NCI-H2171 (cell line): ENCODE results near the gene GPX3.

Experiments
- DNase-seq: peaks from one replicate; lab custom pipeline; 2025; lab: John Stamatoyannopoulos, UW

GPX3 gene

DNA sequence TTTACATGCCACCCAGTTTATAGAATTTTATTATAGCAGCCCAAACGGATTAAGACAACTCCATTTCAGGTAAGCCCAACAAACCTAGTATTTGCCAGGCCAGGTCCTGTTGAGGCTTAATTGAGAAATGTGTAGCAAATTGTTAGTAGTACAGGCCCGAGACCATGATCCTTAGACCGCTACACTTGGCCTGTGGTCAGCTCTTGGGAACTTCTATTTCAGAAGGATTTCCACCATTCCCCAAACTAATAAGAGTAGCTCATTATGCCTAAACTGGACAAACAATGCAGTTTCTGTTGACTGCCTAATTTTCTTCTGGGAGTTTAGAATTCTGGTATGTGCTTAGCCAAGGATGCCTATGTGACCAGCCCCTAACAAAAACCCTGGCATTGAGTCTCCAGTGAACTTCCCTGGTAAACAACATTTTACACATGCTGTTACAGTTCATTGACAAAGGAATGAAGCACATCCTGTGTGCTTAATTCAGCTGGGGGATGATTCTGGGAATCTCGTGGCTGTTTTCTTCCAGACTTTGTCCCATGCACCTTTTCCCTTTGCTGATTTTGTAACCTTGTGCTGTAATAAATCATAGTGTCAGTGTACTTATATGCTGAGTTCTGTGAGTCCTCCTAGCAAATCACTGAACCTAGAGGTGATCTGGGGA lies 5.6 kb upstream of the GPX3 start:
- no peak for DNase-seq

DNA sequence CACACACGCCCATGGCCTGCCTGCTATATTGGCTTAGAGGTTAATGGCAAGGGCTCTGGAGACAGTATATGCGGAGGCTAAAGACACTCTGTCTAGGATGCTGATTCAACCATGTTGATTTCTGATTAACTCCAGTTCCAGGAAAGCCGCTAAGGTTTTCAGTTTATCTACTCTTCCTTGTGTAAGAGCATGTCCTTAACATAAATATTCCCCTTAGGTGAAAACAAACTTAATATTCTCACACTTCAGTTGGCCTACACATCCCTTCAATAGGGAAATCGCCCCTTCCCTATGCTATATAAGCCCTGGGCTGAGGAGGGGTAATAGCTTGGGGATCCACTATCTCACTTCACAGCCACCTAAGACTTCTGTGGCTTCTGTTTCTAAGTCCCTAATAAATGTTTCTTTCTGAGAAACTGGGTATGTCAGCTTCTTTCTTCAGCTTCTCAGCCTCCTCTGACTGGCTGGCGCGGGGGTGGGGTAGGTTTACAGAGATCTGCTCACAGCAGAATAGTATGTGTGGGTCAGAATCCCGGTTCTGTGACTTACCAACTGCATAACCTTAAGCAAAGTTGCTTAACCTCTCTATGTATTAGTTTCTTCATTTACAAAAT lies 4.3 kb upstream of the GPX3 start:
- no peak for DNase-seq

DNA sequence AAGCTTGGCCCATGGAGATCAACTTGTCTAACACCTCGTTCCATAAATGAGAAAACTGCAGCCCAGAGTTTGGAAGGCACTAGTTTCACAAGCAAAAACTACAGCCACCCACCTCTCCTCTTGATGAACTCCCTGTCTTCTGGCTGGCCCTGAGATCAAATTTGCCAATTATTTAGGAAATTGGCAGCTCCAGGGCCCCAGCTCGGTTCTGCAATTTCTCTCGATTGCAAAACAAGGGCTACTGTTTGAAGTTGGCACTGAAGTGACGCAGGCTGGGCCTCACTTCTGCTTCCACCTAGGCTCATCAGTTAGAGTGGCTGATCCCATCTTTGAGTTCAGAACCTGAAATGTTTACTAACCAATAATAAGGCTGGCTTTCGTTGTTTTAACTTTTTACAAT lies 3.7 kb upstream of the GPX3 start:
- DNase-seq, result no peak

DNA sequence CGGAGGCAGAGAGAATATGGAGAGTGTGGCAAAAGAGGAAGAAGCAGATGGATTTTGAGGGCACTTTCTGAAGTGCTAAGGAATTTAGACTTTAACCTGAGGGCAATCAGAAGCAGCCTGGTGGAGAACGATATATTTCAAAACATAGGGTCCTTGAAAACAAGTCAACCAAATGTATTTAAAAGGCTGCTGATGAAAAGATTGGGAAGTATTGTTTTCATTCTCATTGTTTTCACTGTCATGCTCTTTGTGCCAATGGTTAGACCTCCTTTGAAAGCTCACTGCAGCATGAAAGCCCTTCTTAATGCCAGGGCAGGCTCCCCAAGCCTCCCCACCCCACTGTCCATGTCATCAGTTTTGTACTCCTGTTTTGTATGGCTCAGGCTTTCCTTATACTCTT lies 2.5 kb upstream of the GPX3 start:
- DNase-seq, result no peak

DNA sequence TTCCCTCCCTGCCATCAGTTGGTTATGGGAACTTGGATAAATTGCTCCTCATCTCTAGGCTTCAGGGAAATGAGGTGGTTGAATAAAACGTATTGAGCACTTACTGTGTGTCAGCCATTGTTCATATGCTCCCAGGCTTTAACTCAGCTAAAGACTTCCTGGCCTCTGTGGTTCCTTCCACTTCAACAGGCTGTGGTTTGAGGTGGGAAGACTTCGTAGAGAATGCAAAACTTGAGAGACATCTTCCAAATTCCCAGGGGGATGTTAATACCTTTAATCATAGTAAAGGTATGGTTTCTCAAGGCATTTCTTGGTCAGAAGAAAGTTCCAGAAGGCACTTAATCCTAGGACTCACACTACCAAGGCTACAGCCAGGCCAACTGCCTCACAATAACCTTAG lies 1.5 kb upstream of the GPX3 start:
- no peak for DNase-seq

DNA sequence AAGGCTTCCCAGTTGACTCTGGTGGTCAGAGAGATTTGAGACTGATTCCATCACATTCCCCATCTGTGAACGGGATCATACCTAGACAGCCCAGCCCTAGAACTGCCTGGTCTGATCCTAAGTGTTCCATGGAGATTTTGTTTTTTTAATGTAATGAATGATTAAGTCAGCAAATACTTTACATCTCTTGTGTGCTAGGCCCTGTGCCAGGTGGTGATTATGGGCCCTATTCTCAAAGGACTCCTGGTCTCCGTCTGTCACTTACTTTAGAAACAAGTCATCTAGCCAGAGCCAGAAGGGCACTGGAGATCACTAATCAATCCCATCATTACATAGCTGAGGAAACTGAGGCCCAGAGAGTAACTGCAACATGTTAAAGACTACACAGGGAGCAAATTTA lies 1.1 kb upstream of the GPX3 start:
- DNase-seq, result no peak

DNA sequence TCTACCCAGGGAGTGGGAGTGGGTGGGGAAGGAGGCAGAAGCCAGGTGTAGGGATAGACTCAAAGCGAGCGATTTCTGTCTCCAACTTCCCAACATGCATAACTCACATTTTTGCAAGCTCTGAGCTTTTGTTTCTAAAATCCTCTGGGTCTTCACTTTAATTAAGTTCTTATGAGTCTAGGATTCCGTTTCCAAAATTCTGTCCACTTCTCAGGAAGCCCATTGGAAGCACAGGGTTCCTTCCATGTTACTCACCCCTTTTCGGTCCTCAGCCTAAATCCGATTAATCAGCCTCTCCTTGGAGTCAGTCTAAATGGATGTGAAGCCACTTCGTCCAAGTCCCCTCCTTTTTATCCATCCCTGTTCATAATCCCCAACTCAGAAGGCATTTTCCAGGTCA lies 1.4 kb downstream of the GPX3 start:
- no peak for DNase-seq

DNA sequence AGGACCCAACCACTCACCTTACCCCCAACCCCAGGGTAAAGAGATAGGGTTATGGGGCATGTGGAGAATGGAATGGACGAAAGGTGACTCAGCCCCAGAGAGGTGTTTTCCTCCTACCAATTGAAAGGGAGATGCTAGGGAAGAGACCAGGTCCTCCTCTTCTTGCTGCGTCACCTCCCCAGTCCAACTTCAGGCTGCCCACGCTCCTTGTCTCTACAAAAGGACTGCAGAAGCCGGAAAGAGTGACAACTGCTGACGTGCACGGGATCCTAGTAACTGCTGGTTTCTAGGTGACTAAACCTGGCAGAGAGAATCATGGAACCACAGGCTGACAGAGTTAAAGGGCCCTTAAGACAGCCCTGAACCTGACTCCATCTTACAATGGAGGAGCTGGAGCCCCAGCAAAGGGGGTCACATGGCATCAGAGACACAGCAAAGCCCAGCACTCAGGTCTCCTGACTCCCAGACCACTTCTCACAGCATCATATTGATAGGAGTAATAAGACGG lies 2.2 kb downstream of the GPX3 start:
- no peak for DNase-seq

DNA sequence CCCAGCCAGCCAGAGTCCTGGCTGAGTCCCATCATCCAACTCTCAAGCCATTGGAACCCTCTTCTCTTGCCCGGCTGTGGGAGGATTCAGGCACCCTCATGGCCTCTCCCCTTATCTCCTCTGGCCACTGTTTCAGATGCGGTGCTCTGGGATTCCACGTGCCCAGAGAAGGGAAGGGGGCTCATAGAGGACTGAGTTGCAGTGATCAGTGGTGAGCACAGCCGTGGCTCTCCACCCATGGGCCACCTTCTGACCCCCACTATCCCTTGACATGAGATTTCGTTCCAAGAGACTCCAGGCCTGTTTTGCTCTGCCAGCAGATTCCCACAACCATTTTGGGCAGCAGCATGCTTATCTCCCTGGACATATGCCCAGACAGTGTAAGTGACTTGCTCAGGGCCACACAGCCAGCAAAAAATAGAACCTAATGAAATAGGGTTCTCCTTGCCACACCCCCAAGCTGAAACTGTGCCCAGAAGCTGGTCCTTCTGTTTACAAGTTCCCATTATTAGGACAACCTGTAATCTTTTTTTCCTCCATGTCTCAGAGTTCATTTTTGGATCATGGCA lies 2.7 kb downstream of the GPX3 start:
- no peak for DNase-seq

DNA sequence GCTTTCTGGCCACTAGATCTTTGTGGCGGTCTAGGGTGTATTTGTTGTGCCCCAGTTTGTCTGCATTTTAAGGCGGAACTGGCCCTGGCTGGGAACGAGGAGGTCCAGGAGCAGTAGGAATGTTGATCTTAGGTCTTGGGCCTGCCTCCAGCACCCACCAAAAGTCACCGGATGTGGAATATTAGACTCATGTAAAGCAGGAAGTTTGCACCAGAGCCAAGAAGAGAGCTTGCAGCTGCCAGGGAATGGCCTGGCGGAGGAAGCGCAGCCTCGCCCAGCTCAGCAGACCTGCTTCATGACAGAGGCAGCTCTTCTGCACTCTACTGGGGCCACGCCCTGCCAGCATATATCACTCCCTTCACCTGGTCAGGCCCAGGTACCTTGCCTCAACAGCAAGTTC lies 3.3 kb downstream of the GPX3 start:
- no peak for DNase-seq

DNA sequence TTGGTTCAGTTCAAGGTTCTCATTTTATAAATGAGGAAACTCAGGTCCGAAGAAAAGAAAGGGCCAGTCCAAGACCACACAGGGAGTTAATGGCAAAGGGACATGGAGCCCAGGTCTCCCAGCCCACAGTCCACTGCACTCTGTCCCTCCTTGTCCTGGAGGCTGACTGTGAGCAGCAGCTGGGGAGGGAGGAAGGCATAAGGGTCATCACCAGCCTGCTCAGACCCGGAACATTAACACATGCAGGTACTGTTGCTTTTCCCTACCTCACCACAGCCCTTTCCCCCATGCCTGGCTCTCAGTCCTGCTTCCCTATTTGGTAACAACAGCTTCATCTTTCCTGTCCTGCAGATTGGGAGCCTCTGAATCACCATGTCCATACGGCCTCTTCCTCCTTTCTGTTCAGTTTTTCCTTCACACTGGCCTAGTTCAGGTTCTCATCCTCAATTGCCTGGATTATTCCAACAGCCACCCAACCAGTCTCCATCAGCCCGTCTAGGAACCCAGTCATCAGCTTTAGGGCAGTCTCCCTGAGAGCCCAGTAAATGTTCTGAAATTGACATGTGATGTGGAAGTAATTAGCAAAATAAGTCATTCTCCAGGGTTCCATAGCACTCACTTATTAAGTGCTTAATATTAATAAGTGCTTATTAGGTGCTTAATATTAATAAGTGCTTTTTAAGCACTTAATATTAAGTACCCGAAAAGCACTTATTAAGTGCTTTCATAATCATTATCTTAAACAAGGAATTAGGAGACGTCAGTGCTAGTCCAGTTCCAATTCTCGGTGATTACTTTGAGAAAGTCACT lies 4.3 kb downstream of the GPX3 start:
- DNase-seq, result no peak

DNA sequence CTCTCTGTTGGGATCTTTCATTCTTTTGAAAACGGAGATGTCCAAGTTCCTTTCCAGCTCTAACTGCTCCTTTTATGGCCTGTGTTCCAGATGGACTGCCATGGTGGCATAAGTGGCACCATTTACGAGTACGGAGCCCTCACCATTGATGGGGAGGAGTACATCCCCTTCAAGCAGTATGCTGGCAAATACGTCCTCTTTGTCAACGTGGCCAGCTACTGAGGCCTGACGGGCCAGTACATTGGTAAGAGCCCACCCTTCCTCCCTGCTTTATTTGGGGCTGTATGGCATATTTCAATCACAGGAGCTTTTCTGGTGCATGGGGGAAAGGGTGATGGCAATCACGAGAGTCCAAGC lies 4.8 kb downstream of the GPX3 start:
- no peak for DNase-seq

DNA sequence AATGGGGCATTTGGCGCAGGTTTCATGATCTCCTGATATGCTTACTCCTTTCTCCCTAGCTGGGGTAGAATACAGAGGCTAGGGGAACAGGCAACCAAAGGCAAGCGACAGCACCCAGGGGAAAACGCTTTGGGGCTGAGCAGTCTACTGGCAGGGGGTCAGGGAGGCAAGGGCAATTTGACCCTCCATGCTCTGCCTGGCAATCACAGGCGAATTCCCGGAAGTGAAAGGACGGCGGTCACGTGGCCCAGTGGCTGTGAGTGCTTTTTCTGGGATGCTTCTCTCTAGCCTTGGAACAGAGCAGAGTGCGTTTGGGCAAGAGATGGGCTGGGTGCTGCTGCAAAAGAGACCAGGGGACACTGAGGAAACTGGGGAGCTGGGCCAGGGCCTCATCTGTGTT lies 5.7 kb downstream of the GPX3 start:
- DNase-seq, result no peak

DNA sequence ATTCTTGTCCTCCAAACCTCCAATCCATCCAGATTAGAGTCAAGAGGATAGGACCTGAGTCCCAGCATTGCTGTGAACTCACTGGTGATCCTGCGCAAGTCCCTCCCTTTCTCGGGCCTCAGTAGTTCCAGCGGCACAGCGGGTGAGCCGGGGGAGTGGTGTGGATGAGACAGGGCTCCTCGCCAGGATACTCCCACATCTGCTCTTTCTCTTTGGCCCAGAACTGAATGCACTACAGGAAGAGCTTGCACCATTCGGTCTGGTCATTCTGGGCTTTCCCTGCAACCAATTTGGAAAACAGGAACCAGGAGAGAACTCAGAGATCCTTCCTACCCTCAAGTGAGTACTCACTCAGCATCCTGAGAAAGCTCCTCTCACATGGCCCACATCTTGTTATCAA lies 6.3 kb downstream of the GPX3 start:
- DNase-seq, result no peak

DNA sequence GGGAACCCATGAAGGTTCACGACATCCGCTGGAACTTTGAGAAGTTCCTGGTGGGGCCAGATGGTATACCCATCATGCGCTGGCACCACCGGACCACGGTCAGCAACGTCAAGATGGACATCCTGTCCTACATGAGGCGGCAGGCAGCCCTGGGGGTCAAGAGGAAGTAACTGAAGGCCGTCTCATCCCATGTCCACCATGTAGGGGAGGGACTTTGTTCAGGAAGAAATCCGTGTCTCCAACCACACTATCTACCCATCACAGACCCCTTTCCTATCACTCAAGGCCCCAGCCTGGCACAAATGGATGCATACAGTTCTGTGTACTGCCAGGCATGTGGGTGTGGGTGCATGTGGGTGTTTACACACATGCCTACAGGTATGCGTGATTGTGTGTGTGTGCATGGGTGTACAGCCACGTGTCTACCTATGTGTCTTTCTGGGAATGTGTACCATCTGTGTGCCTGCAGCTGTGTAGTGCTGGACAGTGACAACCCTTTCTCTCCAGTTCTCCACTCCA lies 7.6 kb downstream of the GPX3 start:
- DNase-seq, result no peak

DNA sequence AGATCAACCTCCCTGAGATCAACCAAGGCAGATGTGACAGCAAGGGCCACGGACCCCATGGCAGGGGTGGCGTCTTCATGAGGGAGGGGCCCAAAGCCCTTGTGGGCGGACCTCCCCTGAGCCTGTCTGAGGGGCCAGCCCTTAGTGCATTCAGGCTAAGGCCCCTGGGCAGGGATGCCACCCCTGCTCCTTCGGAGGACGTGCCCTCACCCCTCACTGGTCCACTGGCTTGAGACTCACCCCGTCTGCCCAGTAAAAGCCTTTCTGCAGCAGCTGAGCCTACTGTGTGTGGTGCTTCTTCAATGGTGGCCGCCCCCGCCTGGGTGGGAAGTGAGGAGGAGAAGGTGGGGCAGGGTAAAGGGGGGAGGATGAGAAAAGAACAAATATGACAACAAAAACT lies 8.3 kb downstream of the GPX3 start:
- no peak for DNase-seq

DNA sequence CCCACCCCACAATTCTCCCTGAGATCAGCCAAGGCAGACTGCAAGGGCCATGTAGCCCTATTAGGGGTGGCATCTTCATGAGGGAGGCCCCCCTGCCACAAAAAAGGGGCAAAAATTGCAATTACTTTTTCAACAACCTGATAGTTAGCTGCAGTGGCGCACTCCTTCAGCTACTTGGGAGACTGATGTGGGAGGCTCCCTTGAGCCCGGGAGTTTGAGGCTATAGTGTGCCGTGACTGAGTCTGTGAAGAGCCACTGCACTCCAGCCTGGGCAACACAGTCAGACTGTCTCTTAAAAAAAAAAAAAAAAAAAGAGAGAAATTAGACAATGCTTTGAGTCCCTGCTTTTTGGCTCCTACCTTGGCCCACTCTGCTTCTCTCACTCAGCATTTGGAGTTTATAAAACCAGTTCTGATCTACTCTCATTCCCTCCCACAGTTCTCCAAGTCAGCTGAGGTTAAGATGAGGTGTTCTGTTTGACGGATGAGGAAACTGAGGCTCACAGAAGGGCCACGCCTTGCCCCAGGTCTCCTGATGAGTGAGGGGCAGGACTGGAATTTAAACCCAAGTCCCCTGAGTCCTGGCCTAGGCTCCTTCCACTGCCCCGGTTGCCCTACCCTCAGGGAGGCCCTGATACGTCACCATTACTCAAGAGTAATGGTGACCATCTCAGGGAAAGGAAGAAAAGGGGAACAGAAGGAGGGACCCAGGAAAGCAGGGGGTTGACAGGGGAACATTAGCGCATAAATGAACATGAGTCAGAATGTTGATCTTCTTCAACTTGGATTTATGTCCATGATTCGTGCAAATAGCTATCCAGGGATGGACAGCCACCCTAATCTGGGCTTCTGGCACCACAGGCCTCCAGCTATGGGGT lies 9.0 kb downstream of the GPX3 start:
- DNase-seq, result no peak

DNA sequence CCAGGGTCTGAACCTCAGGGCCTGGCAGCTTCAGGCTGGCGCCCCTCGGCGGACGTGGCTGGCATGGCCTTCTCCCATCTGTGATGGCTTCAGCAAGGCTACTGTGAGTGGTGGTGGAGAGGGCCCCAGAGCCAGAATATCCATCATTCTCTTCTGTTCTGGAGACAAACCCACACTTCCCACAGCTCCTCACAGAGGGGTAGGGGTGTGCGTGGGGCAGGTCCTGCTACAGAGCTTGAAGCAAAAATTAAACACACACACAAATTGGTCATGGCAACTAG lies 9.6 kb downstream of the GPX3 start:
- no peak for DNase-seq

DNA sequence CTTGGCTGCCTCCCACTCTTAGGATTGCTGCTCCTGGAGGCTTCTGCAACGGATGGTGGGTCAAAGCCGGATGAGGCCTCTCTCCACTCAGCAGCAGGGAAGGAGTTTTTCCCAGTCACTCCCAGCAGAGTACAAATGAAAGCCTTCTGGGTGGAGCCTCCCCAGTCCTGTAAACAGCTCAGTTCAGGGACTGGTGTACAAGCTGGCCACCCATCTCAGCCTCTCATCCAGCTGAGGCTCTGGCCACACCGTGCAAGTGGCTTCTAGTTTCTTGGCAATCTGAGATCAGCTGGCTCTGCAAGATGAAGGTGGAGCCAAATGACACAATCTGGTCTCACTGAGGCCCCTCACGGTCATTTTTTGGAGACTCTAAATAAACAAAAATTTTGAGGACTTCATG lies 10.0 kb downstream of the GPX3 start:
- no peak for DNase-seq

DNA sequence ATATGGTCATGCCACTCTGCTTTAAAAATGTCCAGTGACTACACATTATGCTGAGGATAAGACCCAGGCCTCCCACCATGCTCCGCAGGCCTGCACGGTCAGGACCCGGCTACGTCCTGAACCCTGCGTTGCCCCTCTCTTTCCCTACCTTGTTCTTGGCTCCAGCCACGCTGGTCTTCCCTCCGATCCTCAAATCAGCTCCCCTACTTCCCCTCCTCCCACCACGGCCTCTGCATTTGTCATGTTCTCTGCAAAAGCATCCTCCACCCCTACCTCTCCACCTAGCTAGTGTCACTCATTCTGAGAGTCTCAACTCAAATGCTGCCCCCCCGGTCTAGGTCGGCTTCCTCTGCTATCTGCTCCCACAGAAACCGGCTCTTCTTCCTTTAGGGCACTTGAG lies 11.2 kb downstream of the GPX3 start:
- no peak for DNase-seq

DNA sequence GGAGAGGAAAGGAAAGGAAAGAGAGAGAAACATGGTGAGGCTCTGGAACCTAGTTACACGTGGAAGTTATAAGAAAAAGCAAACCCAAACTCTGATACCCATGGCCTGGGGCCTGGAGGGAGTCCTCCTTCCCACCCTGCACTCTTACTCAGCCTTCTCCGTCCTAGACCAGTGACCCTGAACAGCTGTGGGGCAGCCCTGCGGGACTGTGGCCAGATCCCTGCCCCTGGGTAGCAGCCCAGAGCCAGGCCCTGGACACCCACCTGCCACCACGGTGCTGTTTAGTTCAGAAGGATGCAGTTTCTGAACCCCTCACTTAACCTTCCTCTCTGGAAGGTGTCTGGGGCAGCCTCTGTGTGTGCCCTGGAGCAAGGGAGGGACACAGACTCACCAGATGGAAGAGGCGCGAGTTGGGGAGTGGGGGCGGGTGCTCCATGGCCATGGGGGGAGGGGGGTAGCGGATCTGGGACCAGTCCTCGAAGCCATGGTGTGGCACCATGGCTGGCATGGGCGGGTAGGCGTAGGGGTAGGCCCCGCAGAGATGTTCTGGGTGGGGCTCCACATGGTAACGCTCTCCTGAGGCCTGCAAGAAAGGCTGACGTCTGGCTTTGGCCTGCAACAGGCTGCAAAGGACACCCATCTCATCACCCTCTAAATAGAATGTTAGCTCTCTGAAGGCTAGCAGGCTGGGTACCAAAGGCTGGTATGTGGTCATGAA lies 13.0 kb downstream of the GPX3 start:
- no peak for DNase-seq
